HUDEP-2 (cell line): ENCODE measurements around the gene MPDU1.
A peak's percentile ranks its signal among the peaks of the same experiment; 100 is the strongest.

ENCODE experiments used
- DNase-seq, 76 experiments: peaks; one replicate each; lab custom pipeline; 2025; ENCODE audit not compliant: unreplicated experiment in 76 of 76; lab: John Stamatoyannopoulos, UW

MPDU1 gene

DNA sequence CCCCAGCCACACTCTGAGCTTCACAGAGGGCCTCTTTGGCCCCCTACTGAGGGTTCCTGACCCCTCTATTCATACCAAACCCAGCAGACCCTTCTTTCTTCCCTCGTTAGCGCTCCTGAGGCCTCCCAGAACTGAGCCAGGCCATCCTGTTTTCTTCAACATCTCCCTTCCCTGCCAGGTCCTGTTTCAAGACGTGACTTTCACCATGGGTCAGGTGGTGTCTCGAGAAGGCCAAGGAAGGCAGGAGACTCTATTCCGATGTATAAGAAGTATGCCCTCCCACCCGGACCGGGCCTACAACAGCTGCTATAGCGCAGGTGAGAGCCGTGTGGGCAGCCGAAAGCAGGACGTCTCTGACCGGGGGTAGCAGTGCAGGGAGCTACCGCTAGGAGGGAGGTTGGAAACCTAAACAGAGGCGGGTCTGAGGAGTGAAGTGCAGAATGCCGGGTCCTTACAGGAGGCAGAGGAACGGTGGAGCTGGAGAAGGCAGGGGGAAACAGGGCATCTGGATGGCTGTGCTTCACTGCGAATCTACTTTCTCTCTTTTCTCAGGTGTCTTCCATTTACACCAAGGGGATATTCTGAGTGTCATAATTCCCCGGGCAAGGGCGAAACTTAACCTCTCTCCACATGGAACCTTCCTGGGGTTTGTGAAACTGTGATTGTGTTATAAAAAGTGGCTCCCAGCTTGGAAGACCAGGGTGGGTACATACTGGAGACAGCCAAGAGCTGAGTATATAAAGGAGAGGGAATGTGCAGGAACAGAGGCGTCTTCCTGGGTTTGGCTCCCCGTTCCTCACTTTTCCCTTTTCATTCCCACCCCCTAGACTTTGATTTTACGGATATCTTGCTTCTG, 23.3 kb upstream of the MPDU1 start:
- peak in 9 of 76 experiments; percentile 4 to 47 (median 17) for DNase-seq

DNA sequence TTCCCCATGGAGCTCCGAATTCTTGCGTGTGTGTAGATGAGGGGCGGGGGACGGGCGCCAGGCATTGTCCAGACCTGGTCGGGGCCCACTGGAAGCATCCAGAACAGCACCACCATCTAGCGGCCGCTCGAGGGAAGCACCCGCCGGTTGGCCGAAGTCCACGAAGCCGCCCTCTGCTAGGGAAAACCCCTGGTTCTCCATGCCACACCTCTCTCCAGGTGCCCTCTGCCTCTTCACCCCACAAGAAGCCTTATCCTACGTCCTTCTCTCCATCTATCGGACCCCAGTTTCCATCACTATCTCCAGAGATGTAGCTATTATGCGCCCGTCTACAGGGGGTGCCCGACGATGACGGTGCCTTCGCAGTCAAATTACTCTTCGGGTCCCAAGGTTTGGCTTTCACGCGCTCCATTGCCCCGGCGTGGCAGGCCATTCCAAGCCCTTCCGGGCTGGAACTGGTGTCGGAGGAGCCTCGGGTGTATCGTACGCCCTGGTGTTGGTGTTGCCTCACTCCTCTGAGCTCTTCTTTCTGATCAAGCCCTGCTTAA, 22.6 kb upstream of the MPDU1 start:
- peak in 65 of 76 experiments; percentile 13 to 88 (median 76) for DNase-seq

DNA sequence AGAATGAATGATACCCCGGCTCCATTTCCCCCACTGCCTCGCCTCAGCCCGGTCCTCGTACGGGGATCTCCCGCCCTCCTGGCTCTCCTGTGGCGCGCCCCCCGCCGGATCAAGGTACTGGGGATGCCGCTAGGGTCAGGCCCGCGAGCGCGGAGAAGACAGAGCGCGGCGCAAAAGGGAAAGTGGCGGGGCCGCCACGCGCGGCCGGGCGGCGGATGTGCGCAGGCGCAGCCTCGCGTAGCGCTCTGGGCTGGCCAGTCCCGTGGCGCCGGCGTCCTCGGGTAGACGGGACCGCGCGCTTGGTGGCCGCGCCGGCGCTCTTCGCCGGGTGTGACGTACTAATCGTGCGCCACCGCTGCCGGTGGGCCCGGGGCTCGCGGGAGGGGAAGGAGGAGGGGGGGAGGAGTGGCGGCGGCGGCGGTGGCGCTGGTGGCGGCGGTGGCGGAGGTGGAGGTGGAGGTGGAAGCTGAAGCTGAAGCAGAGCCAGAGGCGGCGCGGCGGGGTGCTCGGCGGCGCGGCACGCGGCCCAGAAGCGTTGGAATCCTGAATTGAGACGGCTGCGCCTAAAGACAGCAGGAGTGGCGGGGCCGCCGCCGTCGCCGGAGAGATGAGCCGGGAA, 22.0 kb upstream of the MPDU1 start, which contains the start of gene SENP3:
SENP3 (plus strand) TSS at position 331 of the 619 bp plus-strand sequence. CDS start 1,158 bp downstream, outside the sequence.
- peak in 65 of 76 experiments; percentile 23 to 91 (median 78) for DNase-seq

DNA sequence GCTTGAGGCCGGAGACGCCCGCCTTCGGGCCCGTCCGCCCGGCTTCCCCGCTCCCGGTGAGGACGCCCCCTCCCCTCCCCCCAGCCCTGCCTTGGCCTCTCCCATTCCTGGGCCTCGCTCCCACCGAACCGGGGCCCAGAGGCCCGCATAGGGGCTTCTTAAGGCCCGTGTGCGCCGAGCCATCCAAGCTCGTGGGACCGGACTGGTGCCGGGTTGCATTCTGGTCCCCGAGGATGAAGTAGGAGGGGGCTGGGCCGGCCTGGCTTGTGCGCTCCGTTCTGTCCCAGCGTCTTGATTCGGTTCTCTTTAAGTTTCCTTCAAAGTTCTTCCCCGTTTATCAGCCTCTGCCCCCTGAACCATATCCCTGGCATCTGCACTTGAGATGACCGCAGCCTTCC, 21.4 kb upstream of the MPDU1 start:
- peak in 1 of 76 experiments; percentile 18 for DNase-seq

DNA sequence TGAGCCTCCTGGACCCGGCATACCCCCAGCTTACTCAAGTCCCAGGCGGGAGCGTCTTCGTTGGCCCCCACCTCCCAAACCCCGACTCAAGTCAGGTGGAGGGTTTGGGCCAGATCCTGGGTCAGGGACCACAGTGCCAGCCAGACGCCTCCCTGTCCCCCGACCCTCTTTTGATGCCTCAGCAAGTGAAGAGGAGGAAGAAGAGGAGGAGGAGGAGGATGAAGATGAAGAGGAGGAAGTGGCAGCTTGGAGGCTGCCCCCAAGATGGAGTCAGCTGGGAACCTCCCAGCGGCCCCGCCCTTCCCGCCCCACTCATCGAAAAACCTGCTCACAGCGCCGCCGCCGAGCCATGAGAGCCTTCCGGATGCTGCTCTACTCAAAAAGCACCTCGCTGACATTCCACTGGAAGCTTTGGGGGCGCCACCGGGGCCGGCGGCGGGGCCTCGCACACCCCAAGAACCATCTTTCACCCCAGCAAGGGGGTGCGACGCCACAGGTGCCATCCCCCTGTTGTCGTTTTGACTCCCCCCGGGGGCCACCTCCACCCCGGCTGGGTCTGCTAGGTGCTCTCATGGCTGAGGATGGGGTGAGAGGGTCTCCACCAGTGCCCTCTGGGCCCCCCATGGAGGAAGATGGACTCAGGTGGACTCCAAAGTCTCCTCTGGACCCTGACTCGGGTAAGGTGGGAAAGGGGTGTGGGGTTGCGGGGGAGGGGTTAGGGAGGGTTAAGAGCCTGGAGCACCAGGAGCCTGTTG, 20.4 kb upstream of the MPDU1 start:
- no peak for DNase-seq

DNA sequence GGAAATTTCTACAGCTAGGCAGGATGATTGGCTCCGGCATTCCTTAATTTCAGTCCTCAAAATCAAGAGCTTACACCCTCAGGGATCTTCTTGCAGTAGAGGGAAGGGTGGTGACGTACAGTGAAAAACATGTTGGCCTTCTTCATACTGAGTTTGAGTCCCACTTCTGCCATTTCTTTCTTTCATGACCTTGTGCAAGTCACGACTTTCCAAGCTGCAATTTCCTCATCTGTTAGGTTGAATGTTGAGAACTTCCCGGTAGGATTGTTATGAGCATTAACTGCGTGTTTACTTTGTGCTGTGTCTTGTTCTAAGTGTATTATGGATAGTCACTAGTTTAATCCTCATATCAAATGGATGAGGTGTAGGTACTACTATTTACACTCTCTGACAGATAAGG, 14.1 kb upstream of the MPDU1 start:
- DNase-seq = no peak

DNA sequence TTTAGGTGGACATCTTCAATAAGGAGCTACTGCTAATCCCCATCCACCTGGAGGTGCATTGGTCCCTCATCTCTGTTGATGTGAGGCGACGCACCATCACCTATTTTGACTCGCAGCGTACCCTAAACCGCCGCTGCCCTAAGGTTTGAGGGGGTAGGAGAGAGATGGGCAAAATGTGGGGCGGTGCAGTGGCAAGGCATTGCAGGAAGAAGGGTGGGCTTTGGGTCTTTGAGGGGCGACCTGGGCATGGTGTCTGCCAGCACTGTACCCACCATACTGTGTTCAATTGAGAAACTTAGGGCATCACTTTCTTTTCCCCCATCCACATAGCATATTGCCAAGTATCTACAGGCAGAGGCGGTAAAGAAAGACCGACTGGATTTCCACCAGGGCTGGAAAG, 13.3 kb upstream of the MPDU1 start:
- DNase-seq = no peak

DNA sequence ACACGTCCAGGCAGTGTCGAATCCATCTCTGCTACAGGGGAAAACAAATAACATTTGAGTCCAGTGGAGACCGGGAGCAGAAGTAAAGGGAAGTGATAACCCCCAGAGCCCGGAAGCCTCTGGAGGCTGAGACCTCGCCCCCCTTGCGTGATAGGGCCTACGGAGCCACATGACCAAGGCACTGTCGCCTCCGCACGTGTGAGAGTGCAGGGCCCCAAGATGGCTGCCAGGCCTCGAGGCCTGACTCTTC, 11.4 kb upstream of the MPDU1 start:
- no peak for DNase-seq

DNA sequence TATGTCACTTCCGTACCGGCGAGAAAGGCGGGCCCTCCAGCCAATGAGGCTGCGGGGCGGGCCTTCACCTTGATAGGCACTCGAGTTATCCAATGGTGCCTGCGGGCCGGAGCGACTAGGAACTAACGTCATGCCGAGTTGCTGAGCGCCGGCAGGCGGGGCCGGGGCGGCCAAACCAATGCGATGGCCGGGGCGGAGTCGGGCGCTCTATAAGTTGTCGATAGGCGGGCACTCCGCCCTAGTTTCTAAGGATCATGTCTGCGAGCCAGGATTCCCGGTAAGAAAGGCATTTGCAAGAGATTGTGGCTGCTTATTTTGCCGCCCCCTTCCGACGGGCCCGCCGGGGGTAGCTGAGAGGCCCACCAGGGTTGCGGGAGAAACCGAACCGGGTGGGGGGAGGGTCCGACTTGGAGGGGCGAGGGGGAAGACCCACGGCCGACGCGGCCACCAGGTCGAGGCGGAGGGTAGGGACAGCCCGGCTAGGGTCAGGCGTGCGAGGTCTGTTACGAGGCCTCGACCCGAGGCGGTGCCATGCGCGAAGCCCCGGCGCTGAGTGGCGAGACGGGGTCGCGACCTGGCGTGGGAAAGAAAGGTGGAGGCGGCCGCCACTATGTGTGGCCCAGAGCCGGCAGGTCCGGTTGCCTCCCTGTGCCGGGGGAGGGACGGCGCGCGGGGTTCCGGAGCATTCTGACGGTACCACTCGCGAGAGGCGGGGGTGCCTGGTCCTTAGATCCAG, 10.9 kb upstream of the MPDU1 start:
- DNase-seq = peak; percentile 78 to 100 (median 99)

DNA sequence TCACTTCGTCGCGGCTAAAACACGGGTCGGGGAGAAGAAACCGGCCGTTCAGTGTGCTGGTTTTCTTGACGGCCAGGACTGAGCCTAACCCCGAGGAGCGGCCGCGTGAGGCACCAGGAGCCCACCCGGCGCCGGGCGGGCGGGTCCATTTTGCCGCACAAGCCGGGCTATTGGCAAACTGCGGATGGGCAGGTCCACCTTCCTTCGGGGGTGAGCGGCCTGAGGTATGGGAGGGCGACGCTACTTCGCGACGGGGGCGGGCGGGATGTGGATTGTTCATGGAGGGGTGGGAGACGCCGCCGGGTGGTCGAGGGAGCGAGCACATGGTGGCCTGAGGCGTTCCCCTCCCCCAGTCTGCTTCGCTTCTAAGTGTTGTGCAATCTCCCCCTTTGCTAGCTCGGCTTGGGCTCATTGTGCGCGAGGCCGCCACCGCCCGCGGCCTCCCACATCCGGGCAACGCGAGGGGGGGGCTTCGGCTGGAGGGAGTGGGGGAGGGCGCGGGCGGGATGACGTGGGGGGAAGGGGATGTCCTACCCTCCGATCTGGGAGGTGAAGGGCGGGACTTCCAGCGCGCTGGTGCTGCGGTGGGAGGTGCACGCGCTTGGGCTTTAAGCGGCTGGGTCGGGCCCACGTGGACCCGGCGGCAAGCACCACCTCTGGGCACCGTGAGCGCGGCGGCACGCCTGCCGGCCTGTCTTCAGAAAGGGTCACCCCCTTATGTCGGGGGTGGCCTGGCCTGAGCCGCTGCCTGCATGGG, 10.2 kb upstream of the MPDU1 start:
- peak in 64 of 76 experiments; percentile 28 to 87 (median 74) for DNase-seq

DNA sequence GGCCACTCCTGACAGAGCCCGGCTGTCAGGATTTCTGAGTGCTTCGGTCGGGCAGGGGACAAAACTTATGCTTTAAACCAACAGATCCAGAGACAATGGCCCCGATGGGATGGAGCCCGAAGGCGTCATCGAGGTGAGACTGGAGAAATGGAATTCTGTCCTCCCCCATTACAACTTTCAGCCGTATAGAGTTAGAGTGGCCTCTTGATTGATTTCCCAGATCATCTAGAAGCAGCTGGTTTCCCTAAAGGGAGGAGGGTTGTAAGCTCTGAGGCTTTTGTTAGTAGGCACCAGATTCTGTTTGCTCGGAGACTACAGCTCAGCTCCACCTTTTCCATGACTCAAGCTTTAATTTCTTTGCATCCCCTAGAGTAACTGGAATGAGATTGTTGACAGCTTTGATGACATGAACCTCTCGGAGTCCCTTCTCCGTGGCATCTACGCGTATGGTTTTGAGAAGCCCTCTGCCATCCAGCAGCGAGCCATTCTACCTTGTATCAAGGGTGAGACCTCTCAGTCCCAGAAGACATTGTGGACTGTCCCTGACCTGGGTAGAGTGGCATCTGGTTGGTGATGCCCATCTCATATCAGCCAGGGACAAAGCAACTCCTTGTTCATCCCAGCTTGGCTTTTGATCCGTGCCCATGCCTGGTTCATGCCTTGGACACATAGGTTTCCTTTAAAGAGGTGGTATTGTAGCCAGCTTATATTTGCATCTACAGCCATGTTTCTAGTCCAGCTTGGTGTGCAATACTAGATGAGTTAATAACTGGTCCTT, 9.3 kb upstream of the MPDU1 start:
- peak in 1 of 76 experiments; percentile 17 for DNase-seq

DNA sequence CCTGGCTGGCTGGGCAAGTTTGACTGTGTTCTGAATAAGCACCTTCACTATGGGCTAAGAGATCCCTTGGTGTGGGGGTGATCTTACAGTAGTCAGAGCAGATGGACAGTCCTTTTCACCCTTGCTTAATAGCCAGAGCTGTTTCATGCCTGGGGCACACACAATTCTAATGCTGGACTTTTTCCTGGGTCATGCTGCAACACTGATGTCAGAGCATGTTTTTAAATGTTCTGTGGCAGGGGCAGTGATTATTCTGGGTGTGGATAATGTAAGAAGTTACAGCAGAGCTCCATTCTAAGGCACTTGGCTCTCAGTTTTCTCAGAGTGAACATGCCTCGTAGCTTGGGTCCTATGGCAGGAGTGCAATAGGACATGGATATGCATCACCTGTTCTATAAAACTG, 8.2 kb upstream of the MPDU1 start:
- DNase-seq = no peak

DNA sequence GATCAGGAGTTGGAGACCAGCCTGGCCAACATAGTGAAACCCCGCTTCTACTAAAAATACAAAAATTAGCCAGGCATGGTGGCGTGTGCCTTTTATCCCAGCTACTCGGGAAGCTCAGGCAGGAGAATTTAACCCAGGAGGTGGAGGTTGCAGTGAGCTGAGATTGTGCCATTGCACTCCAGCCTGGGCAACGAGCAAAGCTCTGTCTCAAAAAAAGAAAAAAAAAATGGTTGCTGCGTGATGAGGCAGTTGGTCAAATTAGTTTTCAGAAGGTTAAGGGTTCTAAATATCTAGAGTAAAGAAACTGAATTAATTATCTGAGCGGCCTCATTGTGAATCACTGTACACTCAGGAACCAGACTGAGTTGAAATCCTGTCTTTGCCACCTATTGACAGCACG, 7.7 kb upstream of the MPDU1 start:
- no peak for DNase-seq

DNA sequence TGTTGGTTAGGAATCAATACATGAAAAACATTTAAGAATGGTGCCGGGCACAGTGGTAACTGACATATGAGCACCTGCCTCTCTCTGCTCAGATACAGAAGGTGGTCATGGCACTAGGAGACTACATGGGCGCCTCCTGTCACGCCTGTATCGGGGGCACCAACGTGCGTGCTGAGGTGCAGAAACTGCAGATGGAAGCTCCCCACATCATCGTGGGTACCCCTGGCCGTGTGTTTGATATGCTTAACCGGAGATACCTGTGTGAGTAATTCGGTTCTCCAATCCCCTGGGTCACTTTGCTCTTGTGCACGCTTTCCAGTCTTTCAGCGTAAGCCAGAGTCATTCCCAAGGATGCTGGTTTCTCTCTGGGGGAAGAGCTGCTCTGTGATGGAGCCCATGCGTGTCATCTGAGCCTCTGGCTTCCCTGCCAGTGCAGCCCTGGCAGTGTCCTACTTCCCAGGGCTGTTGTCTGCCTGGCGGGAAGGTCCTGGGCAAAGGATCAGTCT, 7.2 kb upstream of the MPDU1 start:
- no peak for DNase-seq

DNA sequence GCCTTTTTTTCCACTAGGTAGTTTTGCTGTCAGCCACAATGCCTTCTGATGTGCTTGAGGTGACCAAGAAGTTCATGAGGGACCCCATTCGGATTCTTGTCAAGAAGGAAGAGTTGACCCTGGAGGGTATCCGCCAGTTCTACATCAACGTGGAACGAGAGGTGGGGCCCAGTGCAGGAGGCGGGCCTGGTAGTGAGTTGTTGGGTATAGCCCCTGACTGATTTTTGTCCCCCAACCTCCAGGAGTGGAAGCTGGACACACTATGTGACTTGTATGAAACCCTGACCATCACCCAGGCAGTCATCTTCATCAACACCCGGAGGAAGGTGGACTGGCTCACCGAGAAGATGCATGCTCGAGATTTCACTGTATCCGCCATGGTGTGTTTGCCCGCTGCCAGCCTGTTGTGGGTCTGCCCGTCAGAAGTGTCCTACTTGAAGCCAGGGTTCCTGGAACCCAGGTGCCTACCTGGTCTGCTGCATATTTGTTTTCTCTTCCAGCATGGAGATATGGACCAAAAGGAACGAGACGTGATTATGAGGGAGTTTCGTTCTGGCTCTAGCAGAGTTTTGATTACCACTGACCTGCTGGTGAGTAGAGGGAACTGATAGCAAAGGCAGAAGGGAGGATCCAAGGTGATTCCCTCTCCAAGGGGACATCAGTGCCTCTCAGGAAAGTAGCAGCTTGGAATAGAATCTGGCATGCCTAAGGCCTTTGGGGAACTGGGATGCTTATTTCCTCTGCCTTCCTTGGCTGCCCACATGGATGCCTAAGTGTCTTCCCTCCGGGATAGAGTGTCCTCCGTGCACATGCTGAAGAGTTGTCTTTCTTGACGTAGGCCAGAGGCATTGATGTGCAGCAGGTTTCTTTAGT, 6.1 kb upstream of the MPDU1 start:
- no peak for DNase-seq

DNA sequence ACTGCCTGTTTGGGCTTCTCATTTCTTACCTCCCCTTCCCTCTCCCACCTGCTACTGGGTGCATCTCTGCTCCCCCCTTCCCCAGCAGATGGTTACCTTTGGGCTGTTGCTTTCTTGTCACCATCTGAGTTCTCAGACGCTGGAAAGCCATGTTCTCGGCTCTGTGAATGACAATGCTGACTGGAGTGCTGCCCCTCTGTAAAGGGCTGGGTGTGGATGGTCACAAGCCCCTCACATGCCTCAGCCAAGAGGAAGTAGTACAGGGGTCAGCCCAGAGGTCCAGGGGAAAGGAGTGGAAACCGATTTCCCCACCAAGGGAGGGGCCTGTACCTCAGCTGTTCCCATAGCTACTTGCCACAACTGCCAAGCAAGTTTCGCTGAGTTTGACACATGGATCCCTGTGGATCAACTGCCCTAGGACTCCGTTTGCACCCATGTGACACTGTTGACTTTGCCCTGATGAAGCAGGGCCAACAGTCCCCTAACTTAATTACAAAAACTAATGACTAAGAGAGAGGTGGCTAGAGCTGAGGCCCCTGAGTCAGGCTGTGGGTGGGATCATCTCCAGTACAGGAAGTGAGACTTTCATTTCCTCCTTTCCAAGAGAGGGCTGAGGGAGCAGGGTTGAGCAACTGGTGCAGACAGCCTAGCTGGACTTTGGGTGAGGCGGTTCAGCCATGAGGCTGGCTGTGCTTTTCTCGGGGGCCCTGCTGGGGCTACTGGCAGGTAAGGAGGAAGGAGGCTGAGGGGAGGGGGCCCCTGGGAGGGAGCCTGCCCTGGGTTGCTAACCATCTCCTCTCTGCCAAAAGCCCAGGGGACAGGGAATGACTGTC, 4.4 kb upstream of the MPDU1 start, which contains the start of gene CD68:
CD68 (plus strand) TSS at position 638 of the 833 bp plus-strand sequence; CDS start at position 678, 40 bp downstream.
- DNase-seq = peak in 60 of 76 experiments; percentile 15 to 85 (median 56)
